ENCODE data around the gene ANGPTL7. TPM values are rescaled to one million over a fixed set of nuclear protein-coding genes. Genes with fewer than 3 reads are reported as not detected.

Gene ANGPTL7
- total and polyA plus RNA-seq, 2 of the 8 experiments (the other 6 are each of a cell fraction or from before 2014, with no cell fraction given) = not detected

Small RNA genes within 50 kb of the gene (small RNA-seq; reads per million reads assigned to genes)
- gene RNU6-291P (ENCODE audit: insufficient read depth) = not detected
- not detected for gene RNU6-537P (ENCODE audit: insufficient read depth)
- gene RPL39P6 (ENCODE audit: insufficient read depth) = not detected

Other genes with a start within 250 kb of the ANGPTL7 start
- gene TARDBP, start 176.7 kb upstream of the ANGPTL7 start, total RNA-seq (2021; fragmentation: NEBNext Ultra II Directional; extraction: Animal tissue kit (Norgen Biotek cat#: 25700)) = 232 and 240 TPM in 2 replicates
- 121 and 144 TPM in 2 replicates for gene TARDBP, start 176.7 kb upstream of the ANGPTL7 start, polyA plus RNA-seq (2011; rRNA removed)
- gene MASP2, start 142.1 kb upstream of the ANGPTL7 start, total RNA-seq (2021; fragmentation: NEBNext Ultra II Directional; extraction: Animal tissue kit (Norgen Biotek cat#: 25700)) = 0.90 and 1.2 TPM in 2 replicates
- 0.54 and 0.78 TPM in 2 replicates for gene MASP2, start 142.1 kb upstream of the ANGPTL7 start, polyA plus RNA-seq (2011; rRNA removed)
- gene SRM, start 129.3 kb upstream of the ANGPTL7 start, total RNA-seq (2021; fragmentation: NEBNext Ultra II Directional; extraction: Animal tissue kit (Norgen Biotek cat#: 25700)) = 206 and 208 TPM in 2 replicates
- 110 and 182 TPM in 2 replicates for gene SRM, start 129.3 kb upstream of the ANGPTL7 start, polyA plus RNA-seq (2011; rRNA removed)
- gene EXOSC10, start 89.5 kb upstream of the ANGPTL7 start, total RNA-seq (2021; fragmentation: NEBNext Ultra II Directional; extraction: Animal tissue kit (Norgen Biotek cat#: 25700)) = 77.3 and 86.1 TPM in 2 replicates
- 44.1 and 57.9 TPM in 2 replicates for gene EXOSC10, start 89.5 kb upstream of the ANGPTL7 start, polyA plus RNA-seq (2011; rRNA removed)
- 75.7 and 76.8 TPM in 2 replicates for gene MTOR, start 73.2 kb downstream of the ANGPTL7 start, total RNA-seq (2021; fragmentation: NEBNext Ultra II Directional; extraction: Animal tissue kit (Norgen Biotek cat#: 25700))
- gene MTOR, start 73.2 kb downstream of the ANGPTL7 start, polyA plus RNA-seq (2011; rRNA removed) = 43.6 and 44.2 TPM in 2 replicates
- gene UBIAD1, start 83.8 kb downstream of the ANGPTL7 start, total RNA-seq (2021; fragmentation: NEBNext Ultra II Directional; extraction: Animal tissue kit (Norgen Biotek cat#: 25700)) = 22.7 and 23.4 TPM in 2 replicates
- gene UBIAD1, start 83.8 kb downstream of the ANGPTL7 start, polyA plus RNA-seq (2011; rRNA removed) = 26.6 and 32.4 TPM in 2 replicates

All from H1 (cell line).